Astrocyte (in vitro differentiated cells and primary cell): Measurements from ENCODE around the gene EML1.

Source experiments
- CTCF ChIP-seq: IDR thresholded peaks from 2 replicates; pipeline ENCODE4 v1.5.1; 2011; ENCODE audit warnings: low read depth, mild to moderate bottlenecking, inconsistent platforms, low read length, moderate library complexity; ENCODE audit not compliant: insufficient read depth
- EZH2 ChIP-seq: IDR thresholded peaks from 2 replicates; pipeline ENCODE4 v1.6.1; 2012; ENCODE audit warnings: mild to moderate bottlenecking, low read length, inconsistent platforms; ENCODE audit not compliant: insufficient read depth

GRCh38 chr14:99872786-99873440 lies 79.7 kb downstream of the EML1 start:
- TF ChIP-seq CTCF = no peak
- TF ChIP-seq EZH2 = no peak
